ENCODE measurements around the gene ESCO1.
"Not testable (repeated sequence)": the region's sequence is repeated elsewhere in the genome, so short reads cannot be mapped to it uniquely, and the experiment has no call there.

ESCO1 gene

GRCh38 chr18:21600526-21601410, at the start of gene ESCO1:
Gene ESCO1, minus strand, starts transcription at chr18:21600704. Its CDS starts 25,861 bp downstream, at chr18:21574843.
- peak; percentile 82 to 83 for DNase-seq

GRCh38 chr18:21640375-21640774, 39.9 kb upstream of the ESCO1 start:
- DNase-seq: not testable (repeated sequence)

- DNase-seq: no peak
These were observed 38.3 kb upstream of the ESCO1 start for GRCh38 chr18:21638822-21639221.

GRCh38 chr18:21636769-21637168, 36.3 kb upstream of the ESCO1 start:
- no peak for DNase-seq

GRCh38 chr18:21634588-21635199, 34.2 kb upstream of the ESCO1 start:
- DNase-seq: no peak

- peak in 1 of 2 donors; percentile 18 for DNase-seq
These were observed 31.9 kb upstream of the ESCO1 start for GRCh38 chr18:21632393-21632792.

GRCh38 chr18:21629089-21629832, 28.8 kb upstream of the ESCO1 start:
- DNase-seq: no peak

- not testable (repeated sequence) for DNase-seq
These were observed 21.1 kb upstream of the ESCO1 start for GRCh38 chr18:21621640-21622039.

- peak; percentile 83 to 84 for DNase-seq
These were observed 11.9 kb upstream of the ESCO1 start, which contains the start of gene SNRPD1 for GRCh38 chr18:21612125-21613039. Gene SNRPD1, plus strand, starts transcription at chr18:21612314. Its CDS starts 116 bp downstream, at chr18:21612430.

GRCh38 chr18:21611401-21612124, 11.1 kb upstream of the ESCO1 start:
- DNase-seq: not testable (repeated sequence)

GRCh38 chr18:21605213-21605612, 4.7 kb upstream of the ESCO1 start:
- no peak for DNase-seq

- DNase-seq: no peak
These were observed 4.2 kb upstream of the ESCO1 start for GRCh38 chr18:21604671-21605070.

- peak; percentile 1 to 2 for DNase-seq
These were observed 1.7 kb upstream of the ESCO1 start for GRCh38 chr18:21602299-21602587.

GRCh38 chr18:21599585-21600525, 649 bp downstream of the ESCO1 start:
- DNase-seq: peak; percentile 45 to 46

GRCh38 chr18:21598726-21599584, 1.5 kb downstream of the ESCO1 start:
- no peak for DNase-seq

GRCh38 chr18:21597620-21598019, 2.9 kb downstream of the ESCO1 start:
- no peak for DNase-seq

- no peak for DNase-seq
These were observed 6.8 kb downstream of the ESCO1 start for GRCh38 chr18:21593540-21594257.

GRCh38 chr18:21592361-21592760, 8.1 kb downstream of the ESCO1 start:
- DNase-seq: not testable (repeated sequence)

GRCh38 chr18:21584391-21584790, 16.1 kb downstream of the ESCO1 start:
- DNase-seq: no peak
